Ovary (tissue), 3 donors: ENCODE results near the gene MMP25.

ENCODE experiments used
- CTCF ChIP-seq, 3 donors: fragments of 450-650 bp in 2 of 3; fragments of 200-600 bp in 1 of 3; IDR thresholded peaks; one replicate each; pipeline versions ENCODE4 v1.5.1 to v1.8.0; 2016 to 2022; ENCODE audit warnings: antibody characterized with exemption in 3 of 3, mild to moderate bottlenecking in 1 of 3
- EP300 ChIP-seq: sonication (generic); formaldehyde crosslinking; IDR thresholded peaks from one replicate; pipeline ENCODE4 v1.6.1; 2017; ENCODE audit warnings: antibody characterized with exemption
- POLR2A ChIP-seq: fragments of 450-650 bp; IDR thresholded peaks from one replicate; pipeline ENCODE4 v1.6.1; 2017; ENCODE audit warnings: antibody characterized with exemption, mild to moderate bottlenecking, moderate library complexity
- donor health status: DM: no; HTN: no; CAD: no.

GRCh38 chr16:3101018-3101840 is 54.9 kb downstream of the MMP25 start:
- TF ChIP-seq CTCF (IDR thresholded peaks at IDR 0.05): no peak
- TF ChIP-seq POLR2A: no peak
- TF ChIP-seq EP300: no peak
